ENCODE data around the gene GPR158.

DNA sequence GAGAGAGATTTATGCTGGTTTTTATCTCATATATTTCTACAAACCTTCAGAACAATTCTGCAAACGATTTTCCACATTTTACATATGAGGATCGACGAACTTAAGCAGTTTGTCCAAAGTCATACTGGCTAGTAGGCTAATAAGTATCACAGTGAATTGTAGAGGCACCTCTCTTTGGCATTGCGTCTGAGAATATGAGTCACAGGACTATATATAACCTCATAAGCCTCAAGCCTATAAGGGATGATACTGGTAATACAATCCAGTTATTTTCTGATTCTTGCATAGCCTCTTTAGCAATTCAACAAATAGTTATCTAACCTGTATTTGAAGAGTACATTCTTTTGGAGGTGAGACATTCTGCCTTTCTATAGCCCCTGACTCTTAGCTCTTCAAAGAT lies 129.8 kb downstream of the GPR158 start:
- TF ChIP-seq, protein P1, sequence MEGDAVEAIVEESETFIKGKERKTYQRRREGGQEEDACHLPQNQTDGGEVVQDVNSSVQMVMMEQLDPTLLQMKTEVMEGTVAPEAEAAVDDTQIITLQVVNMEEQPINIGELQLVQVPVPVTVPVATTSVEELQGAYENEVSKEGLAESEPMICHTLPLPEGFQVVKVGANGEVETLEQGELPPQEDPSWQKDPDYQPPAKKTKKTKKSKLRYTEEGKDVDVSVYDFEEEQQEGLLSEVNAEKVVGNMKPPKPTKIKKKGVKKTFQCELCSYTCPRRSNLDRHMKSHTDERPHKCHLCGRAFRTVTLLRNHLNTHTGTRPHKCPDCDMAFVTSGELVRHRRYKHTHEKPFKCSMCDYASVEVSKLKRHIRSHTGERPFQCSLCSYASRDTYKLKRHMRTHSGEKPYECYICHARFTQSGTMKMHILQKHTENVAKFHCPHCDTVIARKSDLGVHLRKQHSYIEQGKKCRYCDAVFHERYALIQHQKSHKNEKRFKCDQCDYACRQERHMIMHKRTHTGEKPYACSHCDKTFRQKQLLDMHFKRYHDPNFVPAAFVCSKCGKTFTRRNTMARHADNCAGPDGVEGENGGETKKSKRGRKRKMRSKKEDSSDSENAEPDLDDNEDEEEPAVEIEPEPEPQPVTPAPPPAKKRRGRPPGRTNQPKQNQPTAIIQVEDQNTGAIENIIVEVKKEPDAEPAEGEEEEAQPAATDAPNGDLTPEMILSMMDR (IDR thresholded peaks at IDR 0.05; ENCODE audit: insufficient read depth, low read length, poor library complexity, severe bottlenecking): no peak
- TF ChIP-seq EZH2phosphoT487 (conservative IDR thresholded peaks at IDR 0.05; ENCODE audit: low read length): no peak
